SK-N-SH (cell line): Measurements from ENCODE around the gene PTX3.

Experiments
- CHD2 ChIP-seq: fragments of 150-350 bp; IDR thresholded peaks from 2 replicates; pipeline ENCODE4 v1.6.1; 2018; ENCODE audit warnings: low read length; ENCODE audit not compliant: partially characterized antibody
- CTCF ChIP-seq: fragments of 200-600 bp; sonication (generic); IDR thresholded peaks from 2 replicates; pipeline ENCODE4 v1.6.1; 2017; ENCODE audit warnings: antibody characterized with exemption, mild to moderate bottlenecking, moderate library complexity
- ELF1 ChIP-seq: IDR thresholded peaks from 2 replicates; pipeline ENCODE4 v1.4.0; 2012
- EZH2phosphoT487 ChIP-seq: fragments of 200-600 bp; sonication (generic); IDR thresholded peaks from 2 replicates; pipeline ENCODE4 v1.6.1; 2017; ENCODE audit warnings: low read depth, mixed run types, mild to moderate bottlenecking, antibody characterized with exemption, moderate library complexity, borderline replicate concordance
- IRF3 ChIP-seq: fragments of 150-350 bp; IDR thresholded peaks from 2 replicates; pipeline ENCODE4 v1.6.1; 2016; ENCODE audit warnings: mild to moderate bottlenecking, low read depth, low read length
- MAX ChIP-seq: IDR thresholded peaks from 2 replicates; pipeline ENCODE4 v1.4.0; 2012; ENCODE audit warnings: low read depth
- MXI1 ChIP-seq: IDR thresholded peaks from 2 replicates; pipeline ENCODE4 v1.6.1; 2012; ENCODE audit warnings: mild to moderate bottlenecking, low read depth, low read length, improper control_type of control experiment
- NRF1 ChIP-seq: IDR thresholded peaks from 2 replicates; pipeline ENCODE4 v1.6.1; 2012; ENCODE audit warnings: low read depth, mild to moderate bottlenecking, low read length
- POLR2AphosphoS5 ChIP-seq: IDR thresholded peaks from 2 replicates; pipeline ENCODE4 v1.6.1; 2012; ENCODE audit warnings: low read depth, low read length
- REST ChIP-seq: IDR thresholded peaks from 2 replicates; pipeline ENCODE4 v1.6.1; 2012; ENCODE audit warnings: mild to moderate bottlenecking, low read depth, low read length, moderate library complexity
- SMC3 ChIP-seq: IDR thresholded peaks from 2 replicates; pipeline ENCODE4 v1.6.1; 2012; ENCODE audit warnings: low read depth, low read length, improper control_type of control experiment
- TAF1 ChIP-seq: IDR thresholded peaks from 2 replicates; pipeline ENCODE4 v1.6.1; 2012; ENCODE audit warnings: low read depth, mild to moderate bottlenecking, low read length, moderate library complexity, borderline replicate concordance
- YY1 ChIP-seq: IDR thresholded peaks from 2 replicates; pipeline ENCODE4 v1.4.0; 2012; ENCODE audit warnings: low read depth, mild to moderate bottlenecking
- ZBTB33 ChIP-seq: IDR thresholded peaks from 2 replicates; pipeline ENCODE4 v1.4.0; 2012; ENCODE audit warnings: low read depth, borderline replicate concordance

- TF ChIP-seq YY1 (no peak), CHD2 (no peak), SMC3 (no peak), ZBTB33 (no peak), CTCF (no peak), ELF1 (no peak), TAF1 (no peak), MAX (no peak), POLR2AphosphoS5 (no peak; the same call in 1 of the 2 replicates), EZH2phosphoT487 (no peak), REST (no peak), NRF1 (no peak), MXI1 (no peak), IRF3 (no peak)
Measured at GRCh38 chr3:157441102-157441624, 4.5 kb downstream of the PTX3 start.
